ENCODE results near the gene TTC28. TPM values are rescaled to one million over a fixed set of nuclear protein-coding genes. Genes with fewer than 3 reads are reported as not detected.
"Not testable (repeated sequence)": the region's sequence is repeated elsewhere in the genome, so short reads cannot be mapped to it uniquely, and the experiment has no call there.

The TTC28 gene
- total and polyA plus RNA-seq, 4 donors: 3.1 to 74.9 (median 26.1) TPM

- no peak overlapping the region for H3K4me3 ChIP-seq (ENCODE audit: low read length in 2 of 2)
- H3K27ac ChIP-seq (ENCODE audit: low read depth in 1 of 2, low read length in 2 of 2): no peak overlapping the region
- 7 to 23% methylated on average over 1 of the region's 1 CpG for WGBS, 2 donors
- no peaks in the 10 kb centered on the region for H3K36me3 ChIP-seq (ENCODE audit: control insufficient read depth in 1 of 2, insufficient read depth in 2 of 2, low read length in 1 of 2)
- H3K4me1 ChIP-seq (ENCODE audit: control insufficient read depth in 1 of 2, insufficient read depth in 2 of 2, low read length in 2 of 2): no peaks in the 10 kb centered on the region
- intact Hi-C loops (cut with DNase I): no loop called here
- no peaks in the 10 kb centered on the region for H3K27me3 ChIP-seq (ENCODE audit: control insufficient read depth in 1 of 2, insufficient read depth in 2 of 2, low read length in 1 of 2)
- no peaks in the 10 kb centered on the region for H3K9me3 ChIP-seq (ENCODE audit: control insufficient read depth, low read length)
- ATAC-seq (ENCODE audit: low FRiP score): no peak
- DNase-seq: no peak
These were observed 215.5 kb downstream of the TTC28 start for GRCh38 chr22:28464127-28464526.

GRCh38 chr22:28463408-28463807, 216.2 kb downstream of the TTC28 start:
- H3K4me1 ChIP-seq (ENCODE audit: control insufficient read depth in 1 of 2, insufficient read depth in 2 of 2, low read length in 2 of 2); H3K9me3 ChIP-seq (ENCODE audit: control insufficient read depth, low read length); H3K27me3 ChIP-seq (ENCODE audit: control insufficient read depth in 1 of 2, insufficient read depth in 2 of 2, low read length in 1 of 2); DNase-seq; ATAC-seq (ENCODE audit: low FRiP score); intact Hi-C loops (cut with DNase I); H3K4me3 ChIP-seq (ENCODE audit: low read length in 2 of 2); H3K36me3 ChIP-seq (ENCODE audit: control insufficient read depth in 1 of 2, insufficient read depth in 2 of 2, low read length in 1 of 2); H3K27ac ChIP-seq (ENCODE audit: low read depth in 1 of 2, low read length in 2 of 2): not testable (repeated sequence)
- WGBS, 2 donors: 92 to 94% methylated on average over 1 of the region's 1 CpG

GRCh38 chr22:28462901-28463300, 216.7 kb downstream of the TTC28 start:
- ATAC-seq (ENCODE audit: low FRiP score): no peak
- WGBS, 2 donors: 93 to 95% methylated on average over 2 of the region's 2 CpGs

GRCh38 chr22:28462041-28462440, 217.6 kb downstream of the TTC28 start:
- Histone ChIP-seq H3K27me3 (ENCODE audit: control insufficient read depth in 1 of 2, insufficient read depth in 2 of 2, low read length in 1 of 2) (no peaks in the 10 kb centered on the region), H3K9me3 (ENCODE audit: control insufficient read depth, low read length) (no peaks in the 10 kb centered on the region), H3K36me3 (ENCODE audit: control insufficient read depth in 1 of 2, insufficient read depth in 2 of 2, low read length in 1 of 2) (no peaks in the 10 kb centered on the region), H3K4me1 (ENCODE audit: control insufficient read depth in 1 of 2, insufficient read depth in 2 of 2, low read length in 2 of 2) (no peaks in the 10 kb centered on the region), H3K4me3 (ENCODE audit: low read length in 2 of 2) (no peak overlapping the region), H3K27ac (ENCODE audit: low read depth in 1 of 2, low read length in 2 of 2) (no peak overlapping the region)
- ATAC-seq (ENCODE audit: low FRiP score) (no peak), DNase-seq (no peak)
- WGBS, 2 donors: 95 to 98% methylated on average over 1 of the region's 1 CpG
- intact Hi-C loops (cut with DNase I): no loop called here

More at GRCh38 chr22:28462901-28463300, 216.7 kb downstream of the TTC28 start:
- Histone ChIP-seq H3K27ac (ENCODE audit: low read depth in 1 of 2, low read length in 2 of 2) (no peak overlapping the region), H3K9me3 (ENCODE audit: control insufficient read depth, low read length) (no peaks in the 10 kb centered on the region), H3K4me1 (ENCODE audit: control insufficient read depth in 1 of 2, insufficient read depth in 2 of 2, low read length in 2 of 2) (no peaks in the 10 kb centered on the region), H3K36me3 (ENCODE audit: control insufficient read depth in 1 of 2, insufficient read depth in 2 of 2, low read length in 1 of 2) (no peaks in the 10 kb centered on the region), H3K4me3 (ENCODE audit: low read length in 2 of 2) (no peak overlapping the region), H3K27me3 (ENCODE audit: control insufficient read depth in 1 of 2, insufficient read depth in 2 of 2, low read length in 1 of 2) (no peaks in the 10 kb centered on the region)
- intact Hi-C loops (cut with DNase I): no loop called here
- DNase-seq: no peak

GRCh38 chr22:28454431-28455064, 225.1 kb downstream of the TTC28 start:
- H3K36me3 ChIP-seq (ENCODE audit: control insufficient read depth in 1 of 2, insufficient read depth in 2 of 2, low read length in 1 of 2): no peaks in the 10 kb centered on the region
- H3K4me1 ChIP-seq (ENCODE audit: control insufficient read depth in 1 of 2, insufficient read depth in 2 of 2, low read length in 2 of 2): no peaks in the 10 kb centered on the region
- no peak for ATAC-seq (ENCODE audit: low FRiP score)
- H3K9me3 ChIP-seq (ENCODE audit: control insufficient read depth, low read length): no peaks in the 10 kb centered on the region
- WGBS, 2 donors: 41 to 58% methylated on average over 1 of the region's 1 CpG
- intact Hi-C loops (cut with DNase I): no loop called here
- DNase-seq: no peak
- no peak overlapping the region for H3K27ac ChIP-seq (ENCODE audit: low read depth in 1 of 2, low read length in 2 of 2)
- H3K27me3 ChIP-seq (ENCODE audit: control insufficient read depth in 1 of 2, insufficient read depth in 2 of 2, low read length in 1 of 2): no peaks in the 10 kb centered on the region
- no peak overlapping the region for H3K4me3 ChIP-seq (ENCODE audit: low read length in 2 of 2)

GRCh38 chr22:28450109-28450508, 229.5 kb downstream of the TTC28 start:
- Histone ChIP-seq H3K36me3 (ENCODE audit: control insufficient read depth in 1 of 2, insufficient read depth in 2 of 2, low read length in 1 of 2) (no peaks in the 10 kb centered on the region), H3K27ac (ENCODE audit: low read depth in 1 of 2, low read length in 2 of 2) (no peak overlapping the region), H3K4me3 (ENCODE audit: low read length in 2 of 2) (no peak overlapping the region), H3K9me3 (ENCODE audit: control insufficient read depth, low read length) (no peaks in the 10 kb centered on the region), H3K4me1 (ENCODE audit: control insufficient read depth in 1 of 2, insufficient read depth in 2 of 2, low read length in 2 of 2) (no peaks in the 10 kb centered on the region), H3K27me3 (ENCODE audit: control insufficient read depth in 1 of 2, insufficient read depth in 2 of 2, low read length in 1 of 2) (no peaks in the 10 kb centered on the region)
- no peak for DNase-seq
- ATAC-seq (ENCODE audit: low FRiP score): no peak
- 74 to 83% methylated on average over 1 of the region's 1 CpG for WGBS, 2 donors
- intact Hi-C loops (cut with DNase I): no loop called here

- H3K27me3 ChIP-seq (ENCODE audit: control insufficient read depth in 1 of 2, insufficient read depth in 2 of 2, low read length in 1 of 2): no peaks in the 10 kb centered on the region
- DNase-seq (no peak), ATAC-seq (ENCODE audit: low FRiP score) (no peak)
- no peak overlapping the region for H3K27ac ChIP-seq (ENCODE audit: low read depth in 1 of 2, low read length in 2 of 2)
- H3K4me1 ChIP-seq (ENCODE audit: control insufficient read depth in 1 of 2, insufficient read depth in 2 of 2, low read length in 2 of 2): no peaks in the 10 kb centered on the region
- WGBS, 2 donors: 96 to 97% methylated on average over 1 of the region's 1 CpG
- H3K9me3 ChIP-seq (ENCODE audit: control insufficient read depth, low read length): no peaks in the 10 kb centered on the region
- no peak overlapping the region for H3K4me3 ChIP-seq (ENCODE audit: low read length in 2 of 2)
- H3K36me3 ChIP-seq (ENCODE audit: control insufficient read depth in 1 of 2, insufficient read depth in 2 of 2, low read length in 1 of 2): no peaks in the 10 kb centered on the region
- intact Hi-C loops (cut with DNase I): loop anchor here (10.0 kb wide), 2 partner anchors 334 to 394 kb away; no protein-coding TSS in a partner anchor
These were observed 230.6 kb downstream of the TTC28 start for GRCh38 chr22:28449041-28449440.

- DNase-seq (no peak), ATAC-seq (ENCODE audit: low FRiP score) (no peak)
- WGBS, 2 donors: 96 to 100% methylated on average over 1 of the region's 1 CpG
- H3K4me3 ChIP-seq (ENCODE audit: low read length in 2 of 2): no peak overlapping the region
- intact Hi-C loops (cut with DNase I): loop anchor here (10.0 kb wide), 2 partner anchors 334 to 394 kb away; no protein-coding TSS in a partner anchor
- H3K27ac ChIP-seq (ENCODE audit: low read depth in 1 of 2, low read length in 2 of 2): no peak overlapping the region
- no peaks in the 10 kb centered on the region for H3K27me3 ChIP-seq (ENCODE audit: control insufficient read depth in 1 of 2, insufficient read depth in 2 of 2, low read length in 1 of 2)
- no peaks in the 10 kb centered on the region for H3K9me3 ChIP-seq (ENCODE audit: control insufficient read depth, low read length)
- no peaks in the 10 kb centered on the region for H3K36me3 ChIP-seq (ENCODE audit: control insufficient read depth in 1 of 2, insufficient read depth in 2 of 2, low read length in 1 of 2)
- no peaks in the 10 kb centered on the region for H3K4me1 ChIP-seq (ENCODE audit: control insufficient read depth in 1 of 2, insufficient read depth in 2 of 2, low read length in 2 of 2)
These were observed 231.0 kb downstream of the TTC28 start for GRCh38 chr22:28448625-28449024.

- no peak overlapping the region for H3K4me3 ChIP-seq (ENCODE audit: low read length in 2 of 2)
- ATAC-seq (ENCODE audit: low FRiP score) (no peak), DNase-seq (no peak)
- H3K36me3 ChIP-seq (ENCODE audit: control insufficient read depth in 1 of 2, insufficient read depth in 2 of 2, low read length in 1 of 2): no peaks in the 10 kb centered on the region
- intact Hi-C loops (cut with DNase I): loop anchor here (5.0 to 10.0 kb wide), 3 partner anchors 72 to 390 kb away; no protein-coding TSS in a partner anchor
- H3K27me3 ChIP-seq (ENCODE audit: control insufficient read depth in 1 of 2, insufficient read depth in 2 of 2, low read length in 1 of 2): no peaks in the 10 kb centered on the region
- WGBS, 2 donors: 26 to 27% methylated on average over 5 of the region's 5 CpGs
- H3K4me1 ChIP-seq (ENCODE audit: control insufficient read depth in 1 of 2, insufficient read depth in 2 of 2, low read length in 2 of 2): peaks cover 0 to 2% of the 10 kb centered on the region in 2 donors
- H3K27ac ChIP-seq (ENCODE audit: low read depth in 1 of 2, low read length in 2 of 2): no peak overlapping the region
- H3K9me3 ChIP-seq (ENCODE audit: control insufficient read depth, low read length): no peaks in the 10 kb centered on the region
These were observed 235.0 kb downstream of the TTC28 start for GRCh38 chr22:28444659-28445058.
